Fibroblast of lung (primary cell): Measurements from ENCODE around the gene ARMC6. TPM values are rescaled to one million over a fixed set of nuclear protein-coding genes. Genes with fewer than 3 reads are reported as not detected.

Source experiments
- DNase-seq, 2 donors: peaks; one replicate each; pipeline versions ENCODE4 v3.0.0 to v3.0.0-alpha.2; 2010; ENCODE audit warnings: low read depth in 2 of 2
- H2AFZ ChIP-seq: 2 replicates; pipeline ENCODE4 v1.5.1; 2012; ENCODE audit warnings: low read length, control low read depth, inconsistent platforms
- H3K27ac ChIP-seq: 2 replicates; pipeline ENCODE4 v1.5.1; 2011; ENCODE audit warnings: low read length, control low read depth; ENCODE audit not compliant: insufficient read depth
- H3K27me3 ChIP-seq: 2 replicates; pipeline ENCODE4 v1.5.1; 2011; ENCODE audit warnings: mild to moderate bottlenecking, low read length; ENCODE audit not compliant: control insufficient read depth, insufficient read depth
- H3K36me3 ChIP-seq: 2 replicates; pipeline ENCODE4 v1.5.1; 2011; ENCODE audit warnings: low read length; ENCODE audit not compliant: control insufficient read depth, insufficient read depth
- H3K4me1 ChIP-seq: 2 replicates; pipeline ENCODE4 v1.5.1; 2011; ENCODE audit warnings: low read length; ENCODE audit not compliant: control insufficient read depth, insufficient read depth; ENCODE audit errors: extremely low read depth
- H3K4me2 ChIP-seq: 2 replicates; pipeline ENCODE4 v1.5.1; 2011; ENCODE audit warnings: low read length, control low read depth; ENCODE audit not compliant: insufficient read depth; ENCODE audit errors: extremely low read depth
- H3K4me3 ChIP-seq, 4 experiments: fragments of 200-600 bp in 1 of 4; sonication (generic) in 1 of 4; replicated peaks in 1 of 4; 2 replicates each; pipeline ENCODE4 v1.5.1; 2011 to 2016; ENCODE audit warnings: low read length in 4 of 4, low read depth in 3 of 4, mild to moderate bottlenecking in 3 of 4, control low read depth in 2 of 4, inconsistent platforms in 1 of 4, mixed read lengths in 1 of 4; ENCODE audit not compliant: insufficient read depth in 1 of 4; ENCODE audit errors: control extremely low read depth in 1 of 4
- H3K79me2 ChIP-seq: 2 replicates; pipeline ENCODE4 v1.5.1; 2012; ENCODE audit warnings: mild to moderate bottlenecking, low read length, inconsistent platforms; ENCODE audit not compliant: control insufficient read depth, insufficient read depth
- H3K9ac ChIP-seq: 2 replicates; pipeline ENCODE4 v1.5.1; 2011; ENCODE audit warnings: mild to moderate bottlenecking, low read length, control low read depth; ENCODE audit not compliant: insufficient read depth
- H3K9me3 ChIP-seq: 2 replicates; pipeline ENCODE4 v1.5.1; 2012; ENCODE audit warnings: low read depth, low read length; ENCODE audit not compliant: control insufficient read depth, insufficient read depth
- H4K20me1 ChIP-seq: 2 replicates; pipeline ENCODE4 v1.5.1; 2011; ENCODE audit warnings: low read length; ENCODE audit not compliant: control insufficient read depth, insufficient read depth; ENCODE audit errors: extremely low read depth
- CTCF ChIP-seq, 2 donors: IDR thresholded peaks in 1 of 2; conservative IDR thresholded peaks in 1 of 2; 1 replicate in 1 of 2; 2 replicates in 1 of 2; pipeline ENCODE4 v1.5.1; 2011 to 2012; ENCODE audit warnings: low read length in 2 of 2, control low read depth in 1 of 2, inconsistent platforms in 1 of 2, low read depth in 1 of 2, mild to moderate bottlenecking in 1 of 2
- EZH2 ChIP-seq: IDR thresholded peaks from 2 replicates; pipeline ENCODE4 v1.5.1; 2012; ENCODE audit warnings: low read length, control low read depth, mild to moderate bottlenecking; ENCODE audit errors: missing control alignments
- polyA plus RNA-seq, 2 donors: library from polyadenylated mRNA; depleted of rRNA in 1 of 2; stranded (reverse) in 1 of 2; unstranded in 1 of 2; fragments of >200 nt; gene quantifications; 2 replicates each; pipeline ENCODE4 v1.2.1, GENCODE V29; 2011 to 2012; ENCODE audit warnings: missing spikeins in 1 of 2
- total RNA-seq: library from RNA; depleted of rRNA; stranded (reverse); fragments of >200 nt; gene quantifications from 2 replicates; pipeline ENCODE4 v1.2.1, GENCODE V29; 2014

The ARMC6 gene
- total and polyA plus RNA-seq, 2 donors (not counting 1 experiment from before 2014, with no cell fraction given): 14.0 to 35.8 TPM

- peaks cover 56% of the 10 kb centered on the region for H3K79me2 ChIP-seq
- peaks cover 4% of the 10 kb centered on the region for H3K4me1 ChIP-seq
- peak overlapping the region; percentile 45 for H3K4me2 ChIP-seq
- H2AFZ ChIP-seq: no peak overlapping the region
- H3K36me3 ChIP-seq: peaks cover 6% of the 10 kb centered on the region
- no peaks in the 10 kb centered on the region for H3K9me3 ChIP-seq
- H3K27me3 ChIP-seq: no peaks in the 10 kb centered on the region
- no peak for TF ChIP-seq EZH2
- no peak for TF ChIP-seq CTCF (conservative IDR thresholded peaks at IDR 0.05 in 1 of 2, IDR thresholded peaks at IDR 0.05 in 1 of 2; ENCODE audit: low read depth in 1 of 2, low read length in 2 of 2)
- H4K20me1 ChIP-seq: no peaks in the 10 kb centered on the region
- peak overlapping the region; percentile 75 to 96 (median 94) for H3K4me3 ChIP-seq
- H3K9ac ChIP-seq: no peak overlapping the region
- peak overlapping the region; percentile 93 for H3K27ac ChIP-seq
- DNase-seq: no peak
Measured at GRCh38 chr19:19031891-19032290, 1.5 kb upstream of the ARMC6 start.

GRCh38 chr19:19032420-19033175 lies 805 bp upstream of the ARMC6 start:
- peaks cover 61% of the 10 kb centered on the region for H3K79me2 ChIP-seq
- no peaks in the 10 kb centered on the region for H3K9me3 ChIP-seq
- H3K27ac ChIP-seq: peak overlapping the region; percentile 93
- peak overlapping the region; percentile 98 for H3K9ac ChIP-seq
- TF ChIP-seq CTCF (conservative IDR thresholded peaks at IDR 0.05 in 1 of 2, IDR thresholded peaks at IDR 0.05 in 1 of 2; ENCODE audit: low read depth in 1 of 2, low read length in 2 of 2) (no peak), EZH2 (no peak)
- DNase-seq: peak; percentile 95 to 96
- H3K27me3 ChIP-seq: no peaks in the 10 kb centered on the region
- no peaks in the 10 kb centered on the region for H4K20me1 ChIP-seq
- H3K4me1 ChIP-seq: peaks cover 4% of the 10 kb centered on the region
- peak overlapping the region; percentile 94 for H3K4me2 ChIP-seq
- H3K4me3 ChIP-seq: peak overlapping the region; percentile 75 to 96 (median 94)
- H2AFZ ChIP-seq: no peak overlapping the region
- H3K36me3 ChIP-seq: peaks cover 6% of the 10 kb centered on the region

- no peak for DNase-seq
- H3K9me3 ChIP-seq: no peaks in the 10 kb centered on the region
- TF ChIP-seq CTCF (conservative IDR thresholded peaks at IDR 0.05 in 1 of 2, IDR thresholded peaks at IDR 0.05 in 1 of 2; ENCODE audit: low read depth in 1 of 2, low read length in 2 of 2): no peak
- TF ChIP-seq EZH2: no peak
- H4K20me1 ChIP-seq: no peaks in the 10 kb centered on the region
- peak overlapping the region; percentile 58 for H3K4me2 ChIP-seq
- H3K4me1 ChIP-seq: peaks cover 4% of the 10 kb centered on the region
- no peaks in the 10 kb centered on the region for H3K27me3 ChIP-seq
- H3K27ac ChIP-seq: peak overlapping the region; percentile 93
- H3K9ac ChIP-seq: peak overlapping the region; percentile 98
- peaks cover 5% of the 10 kb centered on the region for H3K36me3 ChIP-seq
- H2AFZ ChIP-seq: no peak overlapping the region
- peak overlapping the region; percentile 75 to 96 (median 94) for H3K4me3 ChIP-seq
- H3K79me2 ChIP-seq: peaks cover 61% of the 10 kb centered on the region
Measured at GRCh38 chr19:19033176-19033425, 302 bp upstream of the ARMC6 start.
